HG03521 (cell line): Measurements from ENCODE around the gene PPIL6.
"Not testable (repeated sequence)": the region's sequence is repeated elsewhere in the genome, so short reads cannot be mapped to it uniquely, and the experiment has no call there.

Experiments
- ATAC-seq: cut with Tn5 transposase; IDR thresholded peaks from one replicate; pipeline ENCODE4 v1.9.1; 2021; ENCODE audit warnings: mild to moderate bottlenecking, moderate library complexity; ENCODE audit not compliant: unreplicated experiment

Gene PPIL6

DNA sequence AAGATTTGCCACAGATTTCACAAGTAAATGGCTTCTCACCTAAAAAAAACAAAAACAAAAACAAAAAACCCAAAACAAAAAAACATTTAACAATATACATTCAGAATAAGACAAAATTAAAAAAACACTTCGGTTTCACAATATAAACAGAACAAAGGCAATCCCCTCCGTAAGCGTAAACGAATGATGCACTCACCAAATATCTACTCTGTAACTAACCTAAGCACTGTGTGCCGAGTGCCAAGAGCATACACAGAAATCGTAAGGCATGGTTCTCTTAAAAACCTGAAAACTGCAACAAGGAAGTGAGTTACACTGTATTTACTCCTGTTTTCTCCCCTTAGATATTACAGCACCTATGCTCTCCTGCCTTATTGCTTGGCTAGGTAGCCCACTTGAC is 27.3 kb upstream of the PPIL6 start:
- no peak for ATAC-seq

DNA sequence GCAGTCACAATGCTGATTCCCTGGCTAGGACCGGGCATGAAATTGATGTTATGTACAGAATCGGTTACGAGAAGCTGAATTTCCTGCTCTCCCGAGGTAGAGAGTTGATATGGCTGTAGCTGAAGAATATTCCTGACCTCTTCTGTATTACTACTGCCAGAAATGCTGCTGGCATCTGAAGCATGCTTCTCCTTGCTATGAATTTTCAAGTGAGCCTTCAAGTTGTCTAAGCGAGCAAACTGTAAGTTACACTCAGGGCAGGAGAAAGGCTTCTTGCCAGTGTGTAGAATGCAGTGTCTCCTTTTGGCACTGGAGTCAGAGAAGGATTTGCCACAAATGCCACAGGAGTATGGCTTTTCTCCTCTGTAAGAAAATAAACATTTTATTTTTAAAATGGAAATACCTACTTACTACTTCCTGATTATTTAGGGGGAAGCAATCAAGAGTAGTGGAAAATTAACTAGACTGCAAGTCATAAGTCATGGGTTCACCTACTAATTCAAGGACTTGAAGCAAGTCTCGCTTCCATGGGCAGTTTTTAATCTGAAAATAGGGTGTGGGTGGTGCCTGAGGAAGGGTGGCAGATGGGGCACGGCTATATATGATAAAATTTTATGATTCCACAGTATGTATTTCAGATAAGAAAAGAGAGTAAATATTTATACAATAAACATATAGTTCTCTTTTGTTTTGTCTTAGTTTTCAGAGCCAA is 25.9 kb upstream of the PPIL6 start:
- ATAC-seq, result no peak

DNA sequence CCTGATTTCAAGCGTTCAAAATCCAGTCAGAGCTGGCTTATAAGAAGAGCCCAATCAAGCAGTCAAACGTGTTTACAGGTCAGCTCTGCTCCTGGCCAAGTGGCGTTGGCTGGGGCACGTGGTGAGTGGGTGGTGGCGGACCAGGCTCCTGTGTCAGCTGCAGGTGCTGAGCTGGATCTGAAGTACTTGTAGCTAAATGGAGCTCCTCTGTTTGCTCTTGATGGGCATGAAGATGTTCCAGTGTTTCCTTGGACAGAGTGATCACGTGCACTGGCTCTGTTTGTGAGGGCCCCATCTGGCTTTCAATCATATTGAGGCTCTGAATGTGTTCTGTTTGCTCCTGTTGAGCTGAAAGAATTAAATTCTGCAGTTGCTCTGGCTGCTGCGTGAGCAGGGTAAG is 25.3 kb upstream of the PPIL6 start:
- ATAC-seq, result no peak

DNA sequence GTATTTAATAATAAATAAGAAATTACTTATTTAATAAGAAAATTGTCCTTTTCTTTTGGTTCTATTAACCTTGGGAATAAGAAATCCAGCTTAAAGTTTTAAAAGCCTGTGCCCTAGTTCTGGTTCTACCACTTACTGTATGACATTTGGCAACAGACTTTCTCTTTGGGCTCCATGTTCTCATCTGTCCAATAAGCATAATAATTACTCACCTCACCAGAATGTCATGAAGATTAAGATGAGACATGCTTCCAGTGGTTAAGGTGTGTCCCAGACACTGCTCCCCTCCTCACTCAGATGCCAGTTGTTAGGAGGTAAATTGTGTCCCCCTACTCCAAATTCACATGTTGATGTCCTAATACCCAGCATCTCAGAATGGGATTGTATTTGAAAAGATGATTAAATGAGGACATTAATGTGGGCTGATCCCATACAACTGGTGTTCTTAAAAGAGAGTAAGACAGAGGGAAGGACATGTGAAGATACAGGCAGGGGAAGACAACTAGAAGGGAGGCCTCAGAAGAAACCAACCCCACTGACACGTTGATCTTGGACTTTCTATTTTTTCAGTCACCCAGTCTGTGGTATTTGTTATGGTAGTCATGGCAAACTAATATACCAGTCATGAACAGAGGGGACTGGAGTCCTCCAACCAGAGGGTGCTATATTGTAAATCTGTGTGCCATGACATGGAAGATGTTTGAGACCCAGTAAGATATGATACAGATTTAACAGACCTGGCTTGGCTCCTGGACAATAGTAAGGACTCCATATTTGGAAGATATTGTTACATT is 21.5 kb upstream of the PPIL6 start:
- ATAC-seq, result no peak

DNA sequence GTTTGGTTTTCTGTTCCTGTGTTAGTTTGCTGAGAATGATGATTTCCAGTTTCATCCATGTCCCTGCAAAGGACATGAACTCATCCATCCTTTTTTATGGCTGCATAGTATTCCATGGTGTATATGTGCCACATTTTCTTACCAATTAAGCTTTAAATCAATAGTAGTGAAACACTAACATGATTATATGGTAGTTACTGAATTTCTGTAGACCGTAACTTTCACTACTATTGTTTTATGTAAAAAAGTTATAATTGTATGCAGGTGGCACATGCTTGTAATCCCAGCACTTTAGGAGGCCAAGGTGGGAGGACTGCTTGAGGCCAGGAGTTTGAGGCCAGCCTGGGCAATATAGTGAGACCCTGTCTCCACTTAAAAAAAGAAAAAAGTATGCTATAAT is 20.8 kb upstream of the PPIL6 start:
- not testable (repeated sequence) for ATAC-seq

DNA sequence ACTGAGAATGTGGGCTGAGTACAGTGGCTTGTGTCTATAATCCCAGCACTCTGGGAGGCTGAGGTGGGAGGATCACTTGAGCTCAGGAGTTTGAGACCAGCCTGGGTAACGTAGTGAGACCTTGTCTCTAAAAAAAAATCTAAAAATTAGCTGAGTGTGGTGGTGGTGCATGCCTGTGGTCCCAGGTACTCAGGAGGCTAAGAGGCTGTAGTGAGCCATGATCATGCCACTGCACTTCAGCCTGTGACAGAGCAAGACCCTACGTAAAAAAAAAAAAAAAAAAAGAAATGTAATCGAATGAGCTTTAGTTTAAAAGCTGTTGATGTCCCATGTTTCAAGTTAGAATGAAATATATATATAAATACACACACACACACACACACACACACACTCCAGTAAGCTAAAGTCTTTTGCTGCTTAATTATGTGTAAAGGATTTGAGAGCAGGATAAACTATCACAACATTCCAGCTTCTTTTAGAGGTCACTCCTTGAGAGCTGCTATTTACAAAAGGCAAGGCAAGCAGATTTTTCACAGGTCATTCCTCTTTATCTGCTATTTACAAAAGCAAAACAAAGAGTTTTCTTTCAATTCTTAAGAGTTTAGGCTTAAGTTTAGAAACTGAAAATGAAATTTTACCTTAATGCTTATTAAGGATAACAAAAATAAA is 19.9 kb upstream of the PPIL6 start:
- no peak for ATAC-seq

DNA sequence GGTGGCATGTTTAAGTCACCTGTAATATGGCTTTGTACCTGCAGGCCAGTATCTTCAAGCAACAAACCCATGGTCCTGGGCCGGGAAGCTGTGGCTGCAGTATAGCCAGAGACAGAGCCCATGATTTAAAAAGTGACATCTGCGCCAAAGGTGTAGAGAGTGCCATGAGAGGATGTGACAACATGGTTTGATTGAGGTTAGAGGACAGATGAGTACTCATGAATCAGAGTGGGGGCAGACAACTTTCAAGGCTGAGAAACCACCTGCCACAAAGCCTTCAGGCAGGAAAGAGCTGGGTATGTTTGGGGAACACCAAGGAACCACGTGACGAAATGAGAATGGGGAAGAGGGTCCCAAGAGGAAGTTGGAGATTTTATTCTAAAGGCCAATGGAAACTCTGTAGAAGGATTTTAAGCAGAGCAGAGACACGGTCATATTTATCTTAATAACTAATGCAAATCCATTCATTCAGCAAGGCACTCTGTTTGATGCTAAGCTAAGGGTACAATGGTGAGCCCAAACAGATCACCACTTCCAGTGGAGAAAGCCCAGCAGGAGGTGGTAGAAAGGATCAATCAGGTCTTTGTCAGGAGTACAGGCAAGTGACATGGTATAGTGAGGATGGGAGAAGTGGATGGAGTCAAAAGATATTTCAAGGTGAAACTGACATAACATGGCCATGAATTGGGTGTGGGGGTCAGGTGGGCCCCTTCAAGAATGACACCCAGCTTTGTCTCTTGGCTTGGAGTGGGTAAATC is 18.5 kb upstream of the PPIL6 start:
- no peak for ATAC-seq

DNA sequence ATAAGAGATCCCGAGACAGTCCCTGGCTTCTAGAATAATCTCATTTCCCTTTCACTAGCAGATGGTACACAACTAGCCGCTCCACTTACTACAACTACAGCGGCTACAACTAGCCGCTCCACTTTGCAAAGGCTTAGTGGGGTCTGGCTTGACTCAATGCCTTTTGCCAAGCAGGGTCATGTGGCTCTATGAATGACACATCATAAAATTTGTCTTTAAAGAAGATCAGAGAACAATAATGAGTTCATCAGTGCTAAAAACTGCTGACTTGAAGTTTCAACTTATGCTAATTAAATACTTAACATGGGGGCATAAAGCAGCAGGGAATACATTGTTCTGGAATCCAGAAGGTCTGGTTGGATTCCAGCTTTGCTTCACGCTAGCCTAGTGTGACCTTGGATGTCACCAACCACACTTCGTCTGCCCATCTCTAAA is 17.2 kb upstream of the PPIL6 start:
- no peak for ATAC-seq

DNA sequence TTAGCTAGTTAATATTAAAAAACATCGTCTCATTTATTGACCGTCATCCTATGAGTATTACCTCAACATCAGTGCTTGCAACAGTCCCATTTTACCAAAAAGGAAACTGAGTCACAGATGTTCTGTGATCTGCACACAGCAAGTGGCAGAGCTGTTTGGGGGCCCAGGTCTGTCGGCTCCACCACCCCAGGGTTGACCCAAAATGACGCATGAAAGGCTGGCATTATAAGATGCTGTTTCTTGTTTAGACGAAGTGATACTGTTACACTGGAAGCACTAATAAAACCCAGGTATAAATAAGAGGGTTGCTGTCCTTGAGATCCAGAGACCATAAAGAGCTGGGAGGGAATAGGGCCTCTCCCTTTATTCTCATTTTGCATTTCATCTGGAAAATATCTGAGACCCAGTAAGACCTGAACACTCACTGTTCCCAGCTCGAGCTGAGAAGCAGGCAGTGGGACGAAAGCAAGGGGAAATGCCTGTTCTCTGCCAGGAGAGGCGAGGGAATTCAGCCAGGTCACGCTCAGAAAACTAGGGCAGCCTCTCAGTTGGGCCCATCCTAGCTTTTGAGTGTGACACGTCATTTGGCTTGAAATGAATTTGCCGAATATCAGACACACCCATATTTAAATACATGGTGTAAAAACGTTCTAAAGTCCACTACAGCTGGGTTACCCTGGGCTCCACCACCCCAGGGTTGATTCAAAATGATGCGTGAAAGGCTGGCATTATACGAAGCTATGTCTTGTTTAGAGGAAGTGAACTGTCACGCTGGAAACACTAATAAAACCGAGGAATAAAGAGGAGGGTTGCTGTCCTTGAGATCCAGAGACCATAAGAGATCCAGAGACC is 16.5 kb upstream of the PPIL6 start:
- no peak for ATAC-seq

DNA sequence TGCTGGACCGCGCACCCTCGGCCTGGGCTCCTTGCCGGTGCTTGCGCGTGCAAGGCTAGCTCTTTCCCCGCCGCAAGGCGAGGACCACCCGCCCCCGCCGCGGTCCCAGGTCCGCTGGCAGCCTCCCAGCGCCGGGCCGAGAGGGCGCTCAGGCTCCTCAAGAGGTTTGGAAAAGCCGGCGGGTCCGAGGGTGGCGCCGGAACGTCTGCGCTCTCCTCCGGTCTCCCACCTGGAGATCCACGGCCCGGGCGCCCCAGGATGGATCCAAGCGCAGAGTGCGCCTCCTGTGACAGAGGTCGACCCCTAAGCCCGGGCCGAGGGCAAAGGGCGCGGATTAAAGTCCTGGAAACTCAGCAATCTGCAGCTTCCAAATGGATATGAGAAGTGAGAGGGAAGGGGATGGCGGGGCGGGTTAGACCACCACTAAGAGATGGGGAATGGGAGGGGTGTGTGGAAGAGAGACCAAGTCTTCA is 15.7 kb upstream of the PPIL6 start:
- ATAC-seq, result peak; percentile 5

DNA sequence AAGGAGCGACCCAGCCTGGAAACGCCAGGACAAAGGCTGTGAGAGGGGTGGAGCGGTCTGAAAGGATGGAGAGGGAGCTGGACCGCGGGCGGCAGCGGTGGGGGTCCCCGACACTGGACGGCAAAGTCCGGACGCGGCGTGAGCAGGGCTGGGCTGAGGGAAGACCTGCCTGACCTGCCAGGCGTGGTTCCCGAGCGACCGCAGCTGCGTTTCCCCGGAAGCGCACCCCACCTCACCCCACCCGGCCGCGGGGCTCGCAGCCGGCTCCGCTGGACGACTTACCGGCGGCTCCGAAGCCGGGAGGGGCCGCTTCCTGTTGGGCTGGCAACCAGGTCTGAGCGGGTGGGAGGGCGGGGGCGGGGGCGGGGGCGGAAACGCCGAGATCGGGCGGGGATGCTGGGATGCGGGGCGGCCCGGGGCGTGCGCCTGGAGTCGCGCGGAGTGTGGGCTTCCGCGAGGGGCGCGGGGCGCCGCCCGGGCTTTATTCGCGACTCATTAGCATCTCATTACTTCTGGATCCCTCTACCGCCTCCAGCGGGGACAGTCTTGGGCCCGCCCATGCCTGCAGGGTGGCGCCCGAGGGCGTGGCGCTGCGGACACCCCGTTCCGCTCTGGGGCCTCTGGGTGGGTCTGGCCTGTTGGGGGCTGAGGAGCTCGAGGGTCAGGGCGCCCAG is 15.1 kb upstream of the PPIL6 start, which contains the start of gene MICAL1:
TSS of gene MICAL1 (minus strand) at position 336 of the 674 bp plus-strand sequence. CDS start 1,576 bp downstream, outside the sequence.
- peak; percentile 61 for ATAC-seq

DNA sequence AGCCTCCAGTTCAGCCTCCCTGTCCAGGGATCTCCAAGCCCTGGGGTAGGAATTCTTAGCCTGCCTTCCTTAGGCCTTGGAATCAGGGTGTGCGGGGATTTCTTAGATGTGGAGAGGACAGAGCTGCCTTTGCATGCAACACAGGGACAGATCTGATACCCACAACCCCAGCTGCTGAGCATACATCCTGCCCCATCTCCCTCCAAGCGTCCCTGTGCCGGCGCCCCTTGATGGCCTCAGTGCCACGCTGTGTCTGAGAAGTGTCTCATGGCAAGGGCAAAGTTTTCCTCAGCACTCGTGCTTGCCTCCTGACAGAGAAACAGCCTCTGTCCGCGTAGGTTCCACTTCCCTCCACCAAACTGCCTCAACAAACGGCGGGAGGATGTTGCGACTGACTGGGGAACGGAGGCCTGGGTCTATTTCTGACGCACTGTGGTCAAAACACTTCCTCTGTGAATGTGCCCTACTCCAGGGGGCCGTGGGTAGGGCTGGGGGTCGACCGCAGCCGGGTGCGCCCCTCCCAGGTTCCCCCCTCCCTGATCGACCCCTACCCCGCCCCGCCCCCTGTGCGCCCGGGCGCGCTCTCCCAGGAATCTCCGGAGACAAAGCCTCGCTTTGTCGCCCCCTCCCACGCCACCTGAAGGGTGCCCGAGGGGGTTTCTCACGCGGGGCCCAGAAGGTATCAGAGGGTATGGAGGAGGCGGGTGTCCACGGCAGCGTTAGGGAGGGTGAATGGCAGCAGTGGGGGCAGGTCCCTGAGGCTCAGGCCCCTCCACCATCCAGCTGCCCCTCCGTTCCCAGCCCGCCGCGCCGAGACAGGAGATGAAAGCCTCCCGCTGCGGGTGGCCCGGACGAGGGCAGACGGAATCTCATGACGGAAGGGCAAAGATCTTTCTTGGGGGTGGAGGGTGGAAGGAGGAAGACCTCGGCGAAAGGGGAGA is 14.3 kb upstream of the PPIL6 start:
- peak; percentile 17 for ATAC-seq

DNA sequence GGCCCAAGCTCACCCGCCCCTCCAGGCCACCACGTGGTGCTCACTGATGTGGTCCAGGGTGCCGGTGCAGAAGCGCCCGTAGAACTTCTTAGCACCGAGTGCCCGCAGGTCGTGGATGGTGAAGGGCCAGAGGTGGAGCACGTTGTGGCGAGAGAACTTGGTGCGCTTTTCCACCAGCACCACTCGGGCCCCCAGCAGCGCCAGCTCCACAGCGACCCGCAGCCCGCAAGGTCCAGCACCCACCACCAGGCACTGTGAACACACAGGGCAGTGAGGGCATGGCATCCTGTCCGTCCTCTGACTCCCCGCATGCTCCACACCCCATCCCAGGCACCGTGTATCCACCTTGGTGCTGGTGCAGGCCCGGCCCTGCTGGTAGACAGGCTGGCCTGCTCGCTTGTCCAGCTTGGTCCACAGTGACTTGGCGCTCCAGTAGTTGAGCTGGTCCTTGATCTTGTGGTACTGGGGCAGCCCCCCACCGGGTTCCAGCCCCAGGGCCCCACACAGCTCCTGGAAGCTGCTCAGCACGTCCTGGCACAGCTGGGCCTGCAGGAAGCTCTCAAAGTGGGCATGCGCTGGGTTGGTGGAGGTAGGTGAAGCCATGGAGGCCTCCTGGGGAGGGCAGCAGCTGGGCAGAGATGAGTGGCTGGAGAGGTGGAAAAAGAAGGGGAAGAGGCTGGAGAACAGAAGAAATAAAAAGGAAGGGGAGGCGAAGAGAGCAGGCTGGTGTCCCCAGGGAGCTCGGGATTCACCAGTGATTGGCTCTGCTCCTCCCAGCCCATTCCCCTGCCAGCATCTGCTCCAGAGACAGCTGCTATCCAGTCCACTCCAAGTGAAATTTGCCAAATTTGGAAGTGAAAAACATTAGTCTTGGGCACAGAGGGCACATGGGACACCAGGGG is 13.4 kb upstream of the PPIL6 start:
- ATAC-seq, result no peak

DNA sequence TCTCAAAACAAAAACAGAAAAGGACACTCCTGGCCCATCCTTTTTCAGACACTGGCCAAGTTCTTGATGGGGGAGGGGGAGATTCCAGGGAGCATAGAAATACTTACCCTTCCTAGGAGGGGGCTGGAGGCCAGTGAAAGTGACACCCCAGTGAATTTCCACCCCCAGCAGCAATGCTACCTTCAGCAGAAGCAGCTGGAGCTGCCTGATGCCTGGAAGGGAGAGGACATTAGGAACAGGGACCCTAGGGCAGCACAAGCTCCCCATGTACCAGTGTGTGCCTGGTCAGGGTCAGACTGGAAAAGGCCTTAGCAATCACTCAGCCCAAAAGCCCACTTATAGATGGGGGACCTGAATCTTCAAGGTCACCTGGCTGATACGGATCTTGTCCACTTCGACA is 12.7 kb upstream of the PPIL6 start:
- ATAC-seq, result no peak

DNA sequence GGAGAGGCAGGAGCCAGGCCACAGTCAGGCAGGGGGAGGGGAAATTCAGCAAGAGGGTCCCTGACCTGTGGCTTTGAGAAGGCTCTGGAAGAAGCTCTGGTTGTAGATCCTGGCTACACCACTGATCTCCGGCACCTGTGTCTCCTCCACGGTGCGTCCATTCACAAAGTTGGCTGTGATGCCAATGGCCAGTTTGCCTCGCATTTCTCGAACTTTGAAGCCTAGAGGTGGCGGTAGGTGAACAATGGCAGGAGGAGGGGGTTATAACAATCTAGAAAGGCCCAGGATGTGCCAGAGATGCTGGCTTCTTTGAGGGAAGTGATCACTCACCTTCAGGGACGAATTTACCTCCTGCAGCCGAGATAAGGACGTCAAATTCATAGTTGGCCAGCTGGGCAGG is 11.8 kb upstream of the PPIL6 start:
- no peak for ATAC-seq

DNA sequence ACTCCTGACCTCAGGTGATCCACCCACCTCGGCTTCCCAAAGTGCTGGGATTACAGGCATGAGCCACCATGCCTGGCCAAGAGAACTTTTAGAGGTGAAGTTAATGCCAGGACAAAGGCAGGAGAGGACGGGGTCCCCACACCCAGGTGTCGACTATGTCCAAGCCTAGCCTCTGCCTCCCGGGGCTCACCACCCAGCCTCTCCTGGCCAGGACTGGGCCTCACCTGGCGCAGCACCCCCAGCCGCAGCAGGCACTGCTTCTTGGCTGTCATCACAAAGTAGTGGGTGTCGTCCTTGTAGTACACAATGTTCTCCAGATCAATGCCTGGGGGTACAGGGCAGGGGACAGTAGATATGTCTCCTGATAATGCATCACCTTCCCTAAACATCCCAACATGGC is 10.9 kb upstream of the PPIL6 start:
- no peak for ATAC-seq

DNA sequence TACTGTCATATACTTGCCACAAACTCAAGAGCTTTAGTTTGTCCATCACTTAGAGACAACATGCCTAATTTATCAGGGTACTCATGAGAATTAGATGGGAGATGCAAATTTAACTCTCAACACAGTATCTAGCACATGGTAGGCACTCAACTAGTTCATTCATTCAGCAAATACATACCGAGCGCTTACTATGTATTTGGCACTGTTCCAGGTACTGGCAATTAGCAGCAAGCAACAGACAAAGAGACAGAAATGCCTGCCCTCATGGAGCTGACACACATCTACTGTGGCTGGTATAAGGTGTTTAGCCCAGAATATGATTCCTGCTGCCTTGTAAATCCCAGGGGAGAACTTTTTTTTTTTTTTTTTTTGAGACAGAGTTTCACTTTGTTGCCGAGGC is 10.4 kb upstream of the PPIL6 start:
- no peak for ATAC-seq
